ENCODE measurements around the gene DERA. TPM values are rescaled to one million over a fixed set of nuclear protein-coding genes. Genes with fewer than 3 reads are reported as not detected.

Gene DERA
- total RNA-seq, 4 donors from 2014 or later: 28.8 to 47.6 (median 33.9) TPM

DNA sequence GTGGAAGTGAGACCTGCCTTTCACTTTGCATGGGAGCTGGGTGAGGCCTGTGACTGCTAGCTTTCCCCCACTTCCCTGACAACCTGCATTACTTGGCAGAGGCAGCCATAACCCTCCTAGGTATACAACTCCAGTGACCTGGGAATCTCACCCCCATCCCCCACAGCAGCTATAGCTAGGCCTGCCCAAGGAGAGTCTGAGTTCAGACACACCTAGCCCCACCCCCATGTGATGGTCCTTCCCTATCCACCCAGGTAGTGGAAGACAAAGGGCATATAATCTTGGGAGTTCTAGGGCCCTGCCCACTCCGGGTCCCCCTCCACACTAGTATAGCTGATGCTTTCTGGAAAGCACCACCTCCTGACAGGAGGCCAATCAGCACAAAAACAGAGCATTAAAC, 35.3 kb upstream of the DERA start:
- TF ChIP-seq, protein P1, sequence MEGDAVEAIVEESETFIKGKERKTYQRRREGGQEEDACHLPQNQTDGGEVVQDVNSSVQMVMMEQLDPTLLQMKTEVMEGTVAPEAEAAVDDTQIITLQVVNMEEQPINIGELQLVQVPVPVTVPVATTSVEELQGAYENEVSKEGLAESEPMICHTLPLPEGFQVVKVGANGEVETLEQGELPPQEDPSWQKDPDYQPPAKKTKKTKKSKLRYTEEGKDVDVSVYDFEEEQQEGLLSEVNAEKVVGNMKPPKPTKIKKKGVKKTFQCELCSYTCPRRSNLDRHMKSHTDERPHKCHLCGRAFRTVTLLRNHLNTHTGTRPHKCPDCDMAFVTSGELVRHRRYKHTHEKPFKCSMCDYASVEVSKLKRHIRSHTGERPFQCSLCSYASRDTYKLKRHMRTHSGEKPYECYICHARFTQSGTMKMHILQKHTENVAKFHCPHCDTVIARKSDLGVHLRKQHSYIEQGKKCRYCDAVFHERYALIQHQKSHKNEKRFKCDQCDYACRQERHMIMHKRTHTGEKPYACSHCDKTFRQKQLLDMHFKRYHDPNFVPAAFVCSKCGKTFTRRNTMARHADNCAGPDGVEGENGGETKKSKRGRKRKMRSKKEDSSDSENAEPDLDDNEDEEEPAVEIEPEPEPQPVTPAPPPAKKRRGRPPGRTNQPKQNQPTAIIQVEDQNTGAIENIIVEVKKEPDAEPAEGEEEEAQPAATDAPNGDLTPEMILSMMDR (IDR thresholded peaks at IDR 0.05): no peak
- DNase-seq (ENCODE audit: low spot score) (no peak), ATAC-seq (ENCODE audit: low FRiP score) (no peak)

DNA sequence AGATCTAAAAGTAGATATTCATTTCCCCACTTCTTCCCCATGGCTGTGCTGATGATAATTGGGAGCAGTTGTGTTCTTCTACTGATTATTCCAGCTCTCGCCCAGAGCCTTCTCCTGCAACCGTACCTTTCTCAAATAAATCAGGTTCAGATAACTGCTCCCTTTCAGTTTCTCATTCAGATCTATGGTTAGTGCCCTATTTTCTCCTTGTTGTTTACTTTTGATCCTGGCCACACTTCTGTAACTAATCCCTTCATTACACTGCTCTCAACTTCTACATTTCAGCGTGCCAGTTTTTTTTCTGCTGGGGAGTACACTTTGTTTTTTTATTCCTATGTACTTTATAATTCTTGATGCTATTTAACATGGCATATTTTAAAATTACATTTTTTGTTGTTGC, 31.7 kb upstream of the DERA start:
- DNase-seq (ENCODE audit: low spot score) (no peak), ATAC-seq (ENCODE audit: low FRiP score) (no peak)
- TF ChIP-seq, protein P1 (IDR thresholded peaks at IDR 0.05): no peak

DNA sequence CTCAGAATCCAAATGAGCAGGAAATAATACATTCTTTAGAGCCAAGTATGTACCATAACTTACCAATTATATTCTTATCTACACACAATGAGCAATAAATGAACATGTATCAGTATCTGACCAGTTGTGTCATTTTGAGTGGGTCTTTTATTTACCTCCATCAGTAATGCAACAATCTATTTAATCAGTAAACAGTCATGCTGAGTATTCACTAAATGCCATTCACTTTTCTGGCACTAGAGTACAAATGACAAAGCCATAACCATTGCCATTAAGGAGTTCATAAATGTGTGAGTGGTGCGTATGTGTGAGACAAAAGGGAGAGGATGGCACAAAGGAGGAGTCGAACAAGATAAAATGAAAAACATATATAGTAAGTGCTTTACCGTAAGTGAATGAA, 30.4 kb upstream of the DERA start:
- TF ChIP-seq, protein P1 (IDR thresholded peaks at IDR 0.05): no peak
- no peak for ATAC-seq (ENCODE audit: low FRiP score)
- DNase-seq (ENCODE audit: low spot score): no peak

DNA sequence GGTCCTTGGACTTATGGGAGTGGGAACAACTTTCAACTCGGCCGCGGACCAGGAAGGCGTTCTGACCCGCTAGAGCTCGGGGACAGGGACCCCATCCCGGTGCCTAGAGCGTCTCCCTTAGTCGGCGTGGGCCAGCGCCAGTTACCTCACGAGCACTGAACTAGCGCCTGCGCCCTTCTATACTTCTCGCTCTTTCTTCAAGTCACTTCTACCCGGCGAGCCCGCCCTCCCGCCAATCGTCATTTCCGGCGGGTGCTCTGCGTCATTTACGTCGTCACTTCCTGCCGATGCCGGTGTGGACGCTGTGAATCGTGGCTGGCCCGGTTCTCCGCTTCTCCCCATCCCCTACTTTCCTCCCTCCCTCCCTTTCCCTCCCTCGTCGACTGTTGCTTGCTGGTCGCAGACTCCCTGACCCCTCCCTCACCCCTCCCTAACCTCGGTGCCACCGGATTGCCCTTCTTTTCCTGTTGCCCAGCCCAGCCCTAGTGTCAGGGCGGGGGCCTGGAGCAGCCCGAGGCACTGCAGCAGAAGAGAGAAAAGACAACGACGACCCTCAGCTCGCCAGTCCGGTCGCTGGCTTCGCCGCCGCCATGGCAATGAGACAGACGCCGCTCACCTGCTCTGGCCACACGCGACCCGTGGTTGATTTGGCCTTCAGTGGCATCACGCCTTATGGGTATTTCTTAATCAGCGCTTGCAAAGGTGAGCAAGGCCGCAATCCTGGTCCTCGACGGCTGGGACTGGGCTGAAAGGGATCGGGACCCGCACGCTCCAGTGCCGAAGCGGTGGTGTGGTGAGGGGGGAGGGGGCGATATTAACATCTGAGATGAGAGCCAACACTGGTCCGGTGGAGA, 28.8 kb upstream of the DERA start, which contains the start of gene STRAP:
STRAP (plus strand) TSS at position 270 of the 854 bp plus-strand sequence; CDS start at position 591, 321 bp downstream.
- TF ChIP-seq, protein P1 (IDR thresholded peaks at IDR 0.05): no peak
- peak; percentile 98 for ATAC-seq (ENCODE audit: low FRiP score)
- DNase-seq (ENCODE audit: low spot score): peak; percentile 92

DNA sequence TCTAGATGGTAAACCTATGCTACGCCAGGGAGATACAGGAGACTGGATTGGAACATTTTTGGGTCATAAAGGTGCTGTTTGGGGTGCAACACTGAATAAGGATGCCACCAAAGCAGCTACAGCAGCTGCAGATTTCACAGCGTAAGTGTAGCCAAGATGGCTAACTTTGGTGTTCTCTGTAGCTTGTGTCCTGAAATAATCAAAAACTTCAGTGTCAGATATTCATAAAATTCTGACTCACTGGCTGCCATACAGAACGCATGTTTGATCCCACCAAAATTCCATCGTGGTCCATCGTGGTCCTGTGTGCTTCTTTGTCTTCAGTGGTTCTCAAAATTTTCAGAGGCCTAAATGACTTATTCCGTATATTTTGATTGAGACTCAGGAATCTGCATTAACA, 27.6 kb upstream of the DERA start:
- no peak for DNase-seq (ENCODE audit: low spot score)
- ATAC-seq (ENCODE audit: low FRiP score): no peak
- TF ChIP-seq, protein P1 (IDR thresholded peaks at IDR 0.05): no peak

DNA sequence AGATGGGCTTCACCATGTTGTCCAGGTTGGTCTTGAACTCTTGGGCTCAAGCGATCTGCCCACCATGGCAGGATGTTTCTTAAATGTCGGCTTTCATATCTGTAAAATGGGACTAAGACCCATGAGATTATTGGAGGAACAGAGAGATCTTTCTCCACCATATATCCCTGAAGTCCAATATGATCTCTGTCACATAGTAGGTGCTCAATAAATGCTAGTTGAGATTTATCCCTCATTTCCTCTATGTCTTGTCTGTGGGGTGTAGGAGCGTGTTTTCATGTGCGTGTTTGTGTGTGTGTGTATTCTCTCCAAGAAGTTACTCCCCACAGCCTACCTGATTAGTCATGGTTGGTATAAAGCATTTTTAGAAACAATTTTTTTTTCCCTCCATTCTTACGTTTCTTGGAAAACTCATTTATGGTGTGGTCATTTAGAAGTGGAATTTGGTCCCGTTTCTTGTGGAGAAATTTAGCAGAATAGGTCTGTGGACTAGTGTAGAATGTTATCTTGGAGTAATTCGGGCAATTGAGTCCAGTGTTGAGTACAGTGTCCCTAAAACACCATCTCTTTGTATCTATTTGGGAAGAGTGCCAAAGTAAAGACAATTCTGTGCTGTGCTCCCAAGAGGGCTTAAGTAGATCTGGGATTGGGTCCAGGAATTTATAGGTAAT, 24.6 kb upstream of the DERA start:
- ATAC-seq (ENCODE audit: low FRiP score) (no peak), DNase-seq (ENCODE audit: low spot score) (no peak)
- TF ChIP-seq, protein P1 (IDR thresholded peaks at IDR 0.05): no peak
